ENCODE results near the gene ST6GALNAC3.

ST6GALNAC3 gene

DNA sequence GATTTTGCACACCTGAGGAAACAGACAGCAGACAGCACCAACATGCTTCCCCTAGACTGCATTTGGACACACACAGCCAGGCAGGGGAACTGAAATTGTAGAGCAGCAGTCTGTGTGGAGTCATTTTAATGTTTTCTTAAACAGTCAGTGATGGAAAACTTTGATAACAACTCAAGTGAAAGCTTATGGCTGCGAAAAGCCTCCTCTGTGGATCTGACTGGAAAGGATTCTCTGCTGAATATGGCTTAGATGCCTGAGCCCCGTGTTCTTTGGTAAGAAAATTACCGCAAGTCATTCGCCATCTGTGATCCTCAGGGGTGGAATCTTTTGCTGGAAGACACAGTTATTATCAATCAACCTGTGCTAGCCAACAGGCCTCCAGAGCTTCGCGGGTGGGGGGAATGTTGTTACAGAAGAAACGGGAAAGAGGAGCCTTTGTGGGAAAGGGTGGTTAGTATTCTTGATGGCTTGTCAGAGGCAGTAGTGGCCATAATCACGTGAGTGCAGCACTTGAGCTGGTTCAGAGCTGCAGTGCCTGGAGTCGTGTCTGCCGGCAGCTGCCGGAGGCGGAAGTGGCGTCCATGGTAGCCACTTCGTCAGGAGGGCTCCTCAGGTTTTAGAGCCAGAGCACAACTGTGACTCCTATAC lies 204.7 kb downstream of the ST6GALNAC3 start:
- no peak overlapping the region for H3K4me3 ChIP-seq (ENCODE audit: low read depth, low read length)
- 0 out of 2 replicates have a peak, but pooled peaks cover 7% of the 10 kb centered on the region for H3K4me1 ChIP-seq (ENCODE audit: control insufficient read depth, insufficient read depth, low read length)
- ChIA-PET POLR2A (no interaction called here), CTCF (interaction anchor here (0.6 kb wide), 2 partner anchors 53 to 1096 kb away, joined by 4 to 8 read pairs; no protein-coding TSS in a partner anchor)
- H3K27ac ChIP-seq (ENCODE audit: extremely low read depth, low read depth, low read length), result peak overlapping the region; percentile 55
- TF ChIP-seq, protein P1, sequence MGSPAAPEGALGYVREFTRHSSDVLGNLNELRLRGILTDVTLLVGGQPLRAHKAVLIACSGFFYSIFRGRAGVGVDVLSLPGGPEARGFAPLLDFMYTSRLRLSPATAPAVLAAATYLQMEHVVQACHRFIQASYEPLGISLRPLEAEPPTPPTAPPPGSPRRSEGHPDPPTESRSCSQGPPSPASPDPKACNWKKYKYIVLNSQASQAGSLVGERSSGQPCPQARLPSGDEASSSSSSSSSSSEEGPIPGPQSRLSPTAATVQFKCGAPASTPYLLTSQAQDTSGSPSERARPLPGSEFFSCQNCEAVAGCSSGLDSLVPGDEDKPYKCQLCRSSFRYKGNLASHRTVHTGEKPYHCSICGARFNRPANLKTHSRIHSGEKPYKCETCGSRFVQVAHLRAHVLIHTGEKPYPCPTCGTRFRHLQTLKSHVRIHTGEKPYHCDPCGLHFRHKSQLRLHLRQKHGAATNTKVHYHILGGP (tag by site-specific recombination; IDR thresholded peaks at IDR 0.05), result no peak
- TF ChIP-seq REPIN1 (tag by site-specific recombination; IDR thresholded peaks at IDR 0.05; ENCODE audit: low read depth) (no peak), GLIS1 (tag by site-specific recombination; IDR thresholded peaks at IDR 0.05) (peak; percentile 65), ZNF311 (tag by site-specific recombination; IDR thresholded peaks at IDR 0.05; ENCODE audit: borderline replicate concordance) (no peak), ZXDB (tag by site-specific recombination; IDR thresholded peaks at IDR 0.05) (no peak), IKZF3 (tag by site-specific recombination; IDR thresholded peaks at IDR 0.05) (no peak), RBAK (tag by site-specific recombination; IDR thresholded peaks at IDR 0.05) (no peak), ZFP69B (tag by site-specific recombination; IDR thresholded peaks at IDR 0.05) (no peak), YY2 (tag by site-specific recombination; IDR thresholded peaks at IDR 0.05) (no peak), ZNF274 (IDR thresholded peaks at IDR 0.05; ENCODE audit: low read length) (no peak), ZNF274 (tag by site-specific recombination; IDR thresholded peaks at IDR 0.05; ENCODE audit: borderline replicate concordance) (no peak), ZNF140 (tag by site-specific recombination; IDR thresholded peaks at IDR 0.05) (no peak), ZNF626 (tag by site-specific recombination; IDR thresholded peaks at IDR 0.05) (no peak), ZNF416 (tag by site-specific recombination; IDR thresholded peaks at IDR 0.05) (no peak), ZNF510 (tag by site-specific recombination; IDR thresholded peaks at IDR 0.05; ENCODE audit: insufficient replicate concordance) (no peak), ZSCAN30 (tag by site-specific recombination; IDR thresholded peaks at IDR 0.05) (no peak), ZNF624 (tag by site-specific recombination; IDR thresholded peaks at IDR 0.05) (no peak), MZF1 (tag by site-specific recombination; IDR thresholded peaks at IDR 0.05; ENCODE audit: borderline replicate concordance) (peak; percentile 66; the same call in 1 of the 2 replicates), TRIM28 (IDR thresholded peaks at IDR 0.05; ENCODE audit: borderline replicate concordance, low read length) (peak; percentile 73; the same call in 1 of the 2 replicates), GLI4 (tag by site-specific recombination; IDR thresholded peaks at IDR 0.05) (no peak), ZNF138 (tag by site-specific recombination; IDR thresholded peaks at IDR 0.05; ENCODE audit: borderline replicate concordance) (no peak), ZBTB17 (tag by site-specific recombination; IDR thresholded peaks at IDR 0.05) (peak; percentile 62), YY1 (tag by site-specific recombination; IDR thresholded peaks at IDR 0.05) (0 out of 2 replicates have a peak, but pooled peaks have one; percentile 40), ZNF571 (tag by site-specific recombination; IDR thresholded peaks at IDR 0.05) (no peak), SP2 (tag by site-specific recombination; IDR thresholded peaks at IDR 0.05) (no peak), ZNF555 (tag by site-specific recombination; conservative IDR thresholded peaks at IDR 0.05) (no peak), ZFHX2 (tag by site-specific recombination; conservative IDR thresholded peaks at IDR 0.05) (no peak), GLI2 (tag by site-specific recombination; IDR thresholded peaks at IDR 0.05; ENCODE audit: borderline replicate concordance, low read depth) (no peak), ZNF174 (tag by site-specific recombination; IDR thresholded peaks at IDR 0.05) (no peak), EGR2 (tag by site-specific recombination; IDR thresholded peaks at IDR 0.05; ENCODE audit: low read depth) (no peak), ZNF423 (tag by site-specific recombination; IDR thresholded peaks at IDR 0.05) (no peak)
- TF ChIP-seq, protein P2, sequence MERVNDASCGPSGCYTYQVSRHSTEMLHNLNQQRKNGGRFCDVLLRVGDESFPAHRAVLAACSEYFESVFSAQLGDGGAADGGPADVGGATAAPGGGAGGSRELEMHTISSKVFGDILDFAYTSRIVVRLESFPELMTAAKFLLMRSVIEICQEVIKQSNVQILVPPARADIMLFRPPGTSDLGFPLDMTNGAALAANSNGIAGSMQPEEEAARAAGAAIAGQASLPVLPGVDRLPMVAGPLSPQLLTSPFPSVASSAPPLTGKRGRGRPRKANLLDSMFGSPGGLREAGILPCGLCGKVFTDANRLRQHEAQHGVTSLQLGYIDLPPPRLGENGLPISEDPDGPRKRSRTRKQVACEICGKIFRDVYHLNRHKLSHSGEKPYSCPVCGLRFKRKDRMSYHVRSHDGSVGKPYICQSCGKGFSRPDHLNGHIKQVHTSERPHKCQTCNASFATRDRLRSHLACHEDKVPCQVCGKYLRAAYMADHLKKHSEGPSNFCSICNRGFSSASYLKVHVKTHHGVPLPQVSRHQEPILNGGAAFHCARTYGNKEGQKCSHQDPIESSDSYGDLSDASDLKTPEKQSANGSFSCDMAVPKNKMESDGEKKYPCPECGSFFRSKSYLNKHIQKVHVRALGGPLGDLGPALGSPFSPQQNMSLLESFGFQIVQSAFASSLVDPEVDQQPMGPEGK (tag by site-specific recombination; IDR thresholded peaks at IDR 0.05), result no peak
- TF ChIP-seq, protein P3, sequence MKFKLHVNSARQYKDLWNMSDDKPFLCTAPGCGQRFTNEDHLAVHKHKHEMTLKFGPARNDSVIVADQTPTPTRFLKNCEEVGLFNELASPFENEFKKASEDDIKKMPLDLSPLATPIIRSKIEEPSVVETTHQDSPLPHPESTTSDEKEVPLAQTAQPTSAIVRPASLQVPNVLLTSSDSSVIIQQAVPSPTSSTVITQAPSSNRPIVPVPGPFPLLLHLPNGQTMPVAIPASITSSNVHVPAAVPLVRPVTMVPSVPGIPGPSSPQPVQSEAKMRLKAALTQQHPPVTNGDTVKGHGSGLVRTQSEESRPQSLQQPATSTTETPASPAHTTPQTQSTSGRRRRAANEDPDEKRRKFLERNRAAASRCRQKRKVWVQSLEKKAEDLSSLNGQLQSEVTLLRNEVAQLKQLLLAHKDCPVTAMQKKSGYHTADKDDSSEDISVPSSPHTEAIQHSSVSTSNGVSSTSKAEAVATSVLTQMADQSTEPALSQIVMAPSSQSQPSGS (tag by site-specific recombination; IDR thresholded peaks at IDR 0.05; ENCODE audit: low read depth), result no peak
- TF ChIP-seq, protein P4, sequence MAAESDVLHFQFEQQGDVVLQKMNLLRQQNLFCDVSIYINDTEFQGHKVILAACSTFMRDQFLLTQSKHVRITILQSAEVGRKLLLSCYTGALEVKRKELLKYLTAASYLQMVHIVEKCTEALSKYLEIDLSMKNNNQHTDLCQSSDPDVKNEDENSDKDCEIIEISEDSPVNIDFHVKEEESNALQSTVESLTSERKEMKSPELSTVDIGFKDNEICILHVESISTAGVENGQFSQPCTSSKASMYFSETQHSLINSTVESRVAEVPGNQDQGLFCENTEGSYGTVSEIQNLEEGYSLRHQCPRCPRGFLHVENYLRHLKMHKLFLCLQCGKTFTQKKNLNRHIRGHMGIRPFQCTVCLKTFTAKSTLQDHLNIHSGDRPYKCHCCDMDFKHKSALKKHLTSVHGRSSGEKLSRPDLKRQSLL (tag by site-specific recombination; IDR thresholded peaks at IDR 0.05), result peak; percentile 68; the same call in 1 of the 2 replicates
- H3K36me3 ChIP-seq (ENCODE audit: control insufficient read depth in 2 of 2, insufficient read depth in 1 of 2, low read length in 2 of 2), result no peaks in the 10 kb centered on the region
- no peaks in the 10 kb centered on the region for H3K9me3 ChIP-seq (ENCODE audit: control insufficient read depth, insufficient read depth, low read depth, low read length)

Measured in HEK293 (cell line).